Duodenal mucosa (tissue), 2 donors: Measurements from ENCODE around the gene INHBB.

Source experiments
- H3K27ac ChIP-seq: one replicate; pipeline ENCODE4 v1.7.0; 2013; ENCODE audit warnings: low read depth, low read length
- H3K27me3 ChIP-seq, 2 donors: one replicate each; pipeline ENCODE4 v1.7.0; 2013; ENCODE audit warnings: low read length in 2 of 2, control low read depth in 1 of 2; ENCODE audit not compliant: insufficient read depth in 2 of 2, control insufficient read depth in 1 of 2
- H3K36me3 ChIP-seq, 2 donors: one replicate each; pipeline ENCODE4 v1.7.0; 2013; ENCODE audit warnings: low read length in 2 of 2, control low read depth in 1 of 2; ENCODE audit not compliant: insufficient read depth in 2 of 2, control insufficient read depth in 1 of 2
- H3K4me1 ChIP-seq, 2 donors: one replicate each; pipeline ENCODE4 v1.7.0; 2013; ENCODE audit warnings: low read length in 2 of 2, control low read depth in 1 of 2; ENCODE audit not compliant: insufficient read depth in 2 of 2, control insufficient read depth in 1 of 2
- H3K4me3 ChIP-seq, 2 donors: one replicate each; pipeline ENCODE4 v1.7.0; 2013; ENCODE audit warnings: low read length in 2 of 2, low read depth in 1 of 2
- H3K9ac ChIP-seq, 2 donors: one replicate each; pipeline ENCODE4 v1.7.0; 2013; ENCODE audit warnings: low read length in 2 of 2, low read depth in 1 of 2
- H3K9me3 ChIP-seq, 2 donors: one replicate each; pipeline ENCODE4 v1.7.0; 2013; ENCODE audit warnings: low read length in 2 of 2, control low read depth in 1 of 2; ENCODE audit not compliant: control insufficient read depth in 1 of 2

The INHBB gene

GRCh38 chr2:120338015-120338414 lies 7.9 kb upstream of the INHBB start:
- Histone ChIP-seq H3K4me3 (no peak overlapping the region), H3K27me3 (peaks cover 29 to 41% of the 10 kb centered on the region in 2 donors), H3K36me3 (no peaks in the 10 kb centered on the region), H3K27ac (no peak overlapping the region), H3K4me1 (peaks cover 0 to 3% of the 10 kb centered on the region in 2 donors), H3K9ac (no peak overlapping the region), H3K9me3 (no peaks in the 10 kb centered on the region)

GRCh38 chr2:120341977-120342376 lies 4.0 kb upstream of the INHBB start:
- Histone ChIP-seq H3K9ac (no peak overlapping the region), H3K36me3 (no peaks in the 10 kb centered on the region), H3K4me3 (no peak overlapping the region), H3K4me1 (peaks cover 5 to 17% of the 10 kb centered on the region in 2 donors), H3K27ac (no peak overlapping the region), H3K9me3 (no peaks in the 10 kb centered on the region), H3K27me3 (peaks cover 48 to 54% of the 10 kb centered on the region in 2 donors)

GRCh38 chr2:120342446-120342845 lies 3.5 kb upstream of the INHBB start:
- Histone ChIP-seq H3K27me3 (peaks cover 53 to 57% of the 10 kb centered on the region in 2 donors), H3K9ac (no peak overlapping the region), H3K4me1 (peaks cover 5 to 19% of the 10 kb centered on the region in 2 donors), H3K27ac (no peak overlapping the region), H3K36me3 (no peaks in the 10 kb centered on the region), H3K9me3 (no peaks in the 10 kb centered on the region), H3K4me3 (no peak overlapping the region)

DNA sequence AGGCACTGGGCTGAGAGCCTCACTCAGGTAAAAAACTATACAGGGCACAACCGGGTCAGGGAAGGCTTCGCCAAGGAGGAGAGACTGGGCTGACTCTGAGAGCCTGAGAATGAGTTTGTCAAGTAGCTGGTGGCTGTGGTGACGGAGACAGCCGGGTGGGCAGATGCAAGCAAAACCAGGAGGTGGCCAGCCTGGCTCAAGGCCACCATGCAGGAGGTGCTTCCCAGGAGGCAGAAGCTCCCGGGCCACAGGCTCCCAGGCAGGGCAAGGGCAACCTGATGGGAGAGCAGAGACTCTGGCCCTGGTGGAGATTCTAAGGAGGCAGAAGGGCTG lies 2.9 kb upstream of the INHBB start:
- peaks cover 5 to 19% of the 10 kb centered on the region in 2 donors for H3K4me1 ChIP-seq
- H3K27ac ChIP-seq: no peak overlapping the region
- H3K9ac ChIP-seq: no peak overlapping the region
- H3K9me3 ChIP-seq: no peaks in the 10 kb centered on the region
- H3K27me3 ChIP-seq: peaks cover 59 to 60% of the 10 kb centered on the region in 2 donors
- H3K4me3 ChIP-seq: peak overlapping the region in 1 of 2 donors; percentile 40
- no peaks in the 10 kb centered on the region for H3K36me3 ChIP-seq

GRCh38 chr2:120343433-120344105 lies 2.4 kb upstream of the INHBB start:
- peaks cover 60 to 63% of the 10 kb centered on the region in 2 donors for H3K27me3 ChIP-seq
- H3K36me3 ChIP-seq: no peaks in the 10 kb centered on the region
- no peak overlapping the region for H3K27ac ChIP-seq
- peaks cover 5 to 19% of the 10 kb centered on the region in 2 donors for H3K4me1 ChIP-seq
- H3K4me3 ChIP-seq: peak overlapping the region in 1 of 2 donors; percentile 40
- H3K9ac ChIP-seq: no peak overlapping the region
- no peaks in the 10 kb centered on the region for H3K9me3 ChIP-seq

DNA sequence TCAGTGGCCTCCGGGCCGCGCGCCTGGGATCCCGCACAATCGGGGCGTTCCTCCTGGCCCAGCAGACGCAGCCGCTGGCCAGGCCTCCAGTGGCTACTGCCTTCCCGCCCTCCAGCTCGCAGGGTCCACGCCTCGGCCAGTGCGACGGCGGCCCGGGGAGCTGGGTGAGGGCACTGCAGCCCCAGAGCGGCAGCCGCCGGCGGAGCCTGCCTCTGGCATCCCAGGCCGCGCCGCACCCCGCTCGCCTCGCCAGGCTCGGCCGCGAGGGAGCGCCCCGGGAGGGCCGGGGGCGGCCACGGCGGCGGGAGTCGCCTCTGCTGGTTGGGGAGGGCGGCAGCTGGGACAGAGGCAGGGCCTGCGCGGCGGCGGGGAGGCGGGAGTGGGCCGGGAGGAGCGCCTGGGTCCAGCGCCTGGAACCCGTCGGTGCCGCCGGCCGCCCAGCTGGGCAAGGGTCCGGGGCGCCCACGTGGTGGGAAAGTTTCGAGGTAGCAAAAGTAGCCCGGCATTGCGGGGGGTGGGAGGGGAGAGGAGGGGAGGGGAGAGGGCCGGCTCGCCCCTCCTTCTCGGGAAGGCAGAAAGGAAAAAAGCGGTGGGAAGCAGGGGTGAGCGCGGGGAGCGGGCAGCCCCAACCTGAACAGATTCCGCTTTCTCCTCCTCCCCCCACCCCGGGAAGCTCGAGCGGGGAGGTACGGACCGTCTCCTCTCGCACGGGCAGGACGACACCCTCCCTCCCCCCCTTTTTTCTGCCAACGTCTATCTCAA lies 1.5 kb upstream of the INHBB start:
- H3K36me3 ChIP-seq: no peaks in the 10 kb centered on the region
- H3K4me1 ChIP-seq: peaks cover 5 to 19% of the 10 kb centered on the region in 2 donors
- no peak overlapping the region for H3K9ac ChIP-seq
- peak overlapping the region; percentile 40 to 50 for H3K4me3 ChIP-seq
- peaks cover 64 to 72% of the 10 kb centered on the region in 2 donors for H3K27me3 ChIP-seq
- H3K27ac ChIP-seq: no peak overlapping the region
- H3K9me3 ChIP-seq: no peaks in the 10 kb centered on the region

GRCh38 chr2:120344976-120345581 lies 857 bp upstream of the INHBB start:
- H3K4me3 ChIP-seq: peak overlapping the region; percentile 40 to 50
- no peaks in the 10 kb centered on the region for H3K36me3 ChIP-seq
- peaks cover 64 to 69% of the 10 kb centered on the region in 2 donors for H3K27me3 ChIP-seq
- no peak overlapping the region for H3K9ac ChIP-seq
- peaks cover 5 to 19% of the 10 kb centered on the region in 2 donors for H3K4me1 ChIP-seq
- H3K27ac ChIP-seq: no peak overlapping the region
- no peaks in the 10 kb centered on the region for H3K9me3 ChIP-seq

DNA sequence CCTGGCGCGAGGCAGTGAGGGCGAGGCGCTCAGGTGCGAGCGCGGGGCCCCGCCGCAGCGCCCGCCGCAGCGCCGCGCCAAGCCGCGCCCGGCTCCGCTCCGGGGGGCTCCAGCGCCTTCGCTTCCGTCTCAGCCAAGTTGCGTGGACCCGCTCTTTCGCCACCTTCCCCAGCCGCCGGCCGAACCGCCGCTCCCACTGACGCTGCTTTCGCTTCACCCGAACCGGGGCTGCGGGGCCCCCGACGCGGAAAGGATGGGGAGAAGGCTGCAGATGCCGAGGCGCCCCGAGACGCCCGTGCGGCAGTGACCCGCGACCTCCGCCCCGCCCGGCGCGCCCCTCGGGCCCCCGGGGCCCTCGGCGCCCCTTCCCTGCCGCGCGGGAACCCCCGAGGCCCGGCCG lies 328 bp upstream of the INHBB start:
- Histone ChIP-seq H3K9me3 (no peaks in the 10 kb centered on the region), H3K9ac (no peak overlapping the region), H3K36me3 (no peaks in the 10 kb centered on the region), H3K27me3 (peaks cover 60 to 66% of the 10 kb centered on the region in 2 donors), H3K27ac (no peak overlapping the region), H3K4me3 (peak overlapping the region in 1 of 2 donors; percentile 45), H3K4me1 (peaks cover 5 to 19% of the 10 kb centered on the region in 2 donors)

DNA sequence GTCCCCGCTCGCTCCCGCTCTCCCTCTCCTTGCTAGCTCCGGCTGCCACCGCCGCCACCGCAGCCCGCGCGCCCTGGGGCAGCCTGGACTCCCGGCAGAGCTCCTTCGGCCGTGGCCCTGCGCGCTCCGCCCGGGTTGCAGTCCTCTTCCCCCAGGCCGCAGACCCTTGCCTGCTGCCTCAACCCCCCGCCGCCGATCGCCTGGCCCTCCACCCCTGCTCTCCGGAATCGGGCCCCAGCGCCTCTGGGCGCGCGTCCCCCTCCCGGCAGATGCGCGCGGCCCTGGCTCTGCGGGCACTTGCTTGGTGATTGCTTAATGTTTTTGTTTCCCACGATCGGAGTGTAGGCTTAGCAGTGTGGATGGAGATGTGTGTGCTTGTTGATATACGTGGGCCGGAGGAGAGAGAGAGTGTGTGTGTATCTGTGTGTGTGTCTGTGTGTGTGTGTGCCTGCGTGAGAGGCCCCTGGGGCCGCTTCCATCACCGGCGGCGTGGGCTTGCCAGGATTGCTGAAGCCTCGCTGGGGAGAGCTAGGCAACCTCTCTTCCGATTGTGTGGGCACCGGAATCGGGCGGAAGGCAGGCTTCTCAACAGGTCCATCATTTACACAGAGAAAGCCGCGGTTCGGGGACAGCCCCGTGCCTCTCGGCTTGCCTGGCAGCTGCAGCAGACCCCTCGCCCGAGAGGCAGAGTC lies 877 bp downstream of the INHBB start:
- Histone ChIP-seq H3K27me3 (peaks cover 48 to 54% of the 10 kb centered on the region in 2 donors), H3K27ac (no peak overlapping the region), H3K9ac (no peak overlapping the region), H3K4me1 (peaks cover 5 to 19% of the 10 kb centered on the region in 2 donors), H3K4me3 (peak overlapping the region in 1 of 2 donors; percentile 32), H3K36me3 (no peaks in the 10 kb centered on the region), H3K9me3 (no peaks in the 10 kb centered on the region)
